Lower leg skin (tissue), 3 donors: ENCODE results near the gene CFAP54.

Source experiments
- CTCF ChIP-seq, 3 donors: fragments of 450-650 bp; IDR thresholded peaks; one replicate each; pipeline ENCODE4 v1.5.1; 2016; ENCODE audit warnings: antibody characterized with exemption in 3 of 3, mild to moderate bottlenecking in 3 of 3, moderate library complexity in 2 of 3
- POLR2A ChIP-seq, 2 donors: fragments of 450-650 bp; IDR thresholded peaks; one replicate each; pipeline ENCODE4 v1.6.1; 2016 to 2017; ENCODE audit warnings: antibody characterized with exemption in 2 of 2, mild to moderate bottlenecking in 1 of 2, moderate library complexity in 1 of 2

- TF ChIP-seq CTCF (IDR thresholded peaks at IDR 0.05) (no peak), POLR2A (IDR thresholded peaks at IDR 0.05) (no peak)
These were observed 260.6 kb downstream of the CFAP54 start for GRCh38 chr12:96749999-96750398.
